ENCODE results near the gene CPNE8.

DNA sequence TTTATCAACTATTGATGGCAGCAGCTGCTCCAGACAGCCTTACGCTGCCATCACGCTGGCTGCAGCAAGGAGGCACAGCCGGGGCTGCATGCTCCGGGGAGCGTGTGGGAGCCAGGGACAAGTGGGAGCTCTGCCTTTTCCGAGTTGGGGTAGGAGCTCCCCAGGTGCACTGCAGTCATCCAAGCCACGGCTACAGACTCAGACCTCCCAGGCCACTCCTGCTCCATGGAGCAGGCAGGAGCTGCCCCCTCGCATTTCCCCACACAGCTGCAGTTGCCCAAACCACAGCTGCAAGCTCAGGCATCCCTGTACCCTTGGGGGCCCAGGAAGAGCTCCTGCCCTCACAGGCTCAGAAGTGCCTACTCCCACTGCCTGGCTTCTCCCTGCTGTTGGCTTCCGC lies 184.7 kb downstream of the CPNE8 start:
- TF ChIP-seq, protein P1, sequence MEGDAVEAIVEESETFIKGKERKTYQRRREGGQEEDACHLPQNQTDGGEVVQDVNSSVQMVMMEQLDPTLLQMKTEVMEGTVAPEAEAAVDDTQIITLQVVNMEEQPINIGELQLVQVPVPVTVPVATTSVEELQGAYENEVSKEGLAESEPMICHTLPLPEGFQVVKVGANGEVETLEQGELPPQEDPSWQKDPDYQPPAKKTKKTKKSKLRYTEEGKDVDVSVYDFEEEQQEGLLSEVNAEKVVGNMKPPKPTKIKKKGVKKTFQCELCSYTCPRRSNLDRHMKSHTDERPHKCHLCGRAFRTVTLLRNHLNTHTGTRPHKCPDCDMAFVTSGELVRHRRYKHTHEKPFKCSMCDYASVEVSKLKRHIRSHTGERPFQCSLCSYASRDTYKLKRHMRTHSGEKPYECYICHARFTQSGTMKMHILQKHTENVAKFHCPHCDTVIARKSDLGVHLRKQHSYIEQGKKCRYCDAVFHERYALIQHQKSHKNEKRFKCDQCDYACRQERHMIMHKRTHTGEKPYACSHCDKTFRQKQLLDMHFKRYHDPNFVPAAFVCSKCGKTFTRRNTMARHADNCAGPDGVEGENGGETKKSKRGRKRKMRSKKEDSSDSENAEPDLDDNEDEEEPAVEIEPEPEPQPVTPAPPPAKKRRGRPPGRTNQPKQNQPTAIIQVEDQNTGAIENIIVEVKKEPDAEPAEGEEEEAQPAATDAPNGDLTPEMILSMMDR (conservative IDR thresholded peaks at IDR 0.05; ENCODE audit: low read depth, low read length) = no peak
- TF ChIP-seq EZH2phosphoT487 (IDR thresholded peaks at IDR 0.05; ENCODE audit: borderline replicate concordance, low read length) = no peak

Measured in PC-3 (cell line).